Astrocyte (in vitro differentiated cells and primary cell): ENCODE measurements around the gene ATP1A3.

Source experiments
- CTCF ChIP-seq: IDR thresholded peaks from 2 replicates; pipeline ENCODE4 v1.5.1; 2011; ENCODE audit warnings: low read depth, mild to moderate bottlenecking, inconsistent platforms, low read length, moderate library complexity; ENCODE audit not compliant: insufficient read depth
- EZH2 ChIP-seq: IDR thresholded peaks from 2 replicates; pipeline ENCODE4 v1.6.1; 2012; ENCODE audit warnings: mild to moderate bottlenecking, low read length, inconsistent platforms; ENCODE audit not compliant: insufficient read depth

- TF ChIP-seq CTCF (no peak), EZH2 (no peak)
Observed at GRCh38 chr19:41967054-41967783, 26.8 kb downstream of the ATP1A3 start.
